Limb (tissue), 2 donors: ENCODE measurements around the gene PSMA7.

Source experiments
- DNase-seq, 2 donors: peaks; one replicate each; pipeline ENCODE4 v3.0.0-alpha.2; 2016; ENCODE audit errors: extremely low spot score in 2 of 2

The PSMA7 gene

DNA sequence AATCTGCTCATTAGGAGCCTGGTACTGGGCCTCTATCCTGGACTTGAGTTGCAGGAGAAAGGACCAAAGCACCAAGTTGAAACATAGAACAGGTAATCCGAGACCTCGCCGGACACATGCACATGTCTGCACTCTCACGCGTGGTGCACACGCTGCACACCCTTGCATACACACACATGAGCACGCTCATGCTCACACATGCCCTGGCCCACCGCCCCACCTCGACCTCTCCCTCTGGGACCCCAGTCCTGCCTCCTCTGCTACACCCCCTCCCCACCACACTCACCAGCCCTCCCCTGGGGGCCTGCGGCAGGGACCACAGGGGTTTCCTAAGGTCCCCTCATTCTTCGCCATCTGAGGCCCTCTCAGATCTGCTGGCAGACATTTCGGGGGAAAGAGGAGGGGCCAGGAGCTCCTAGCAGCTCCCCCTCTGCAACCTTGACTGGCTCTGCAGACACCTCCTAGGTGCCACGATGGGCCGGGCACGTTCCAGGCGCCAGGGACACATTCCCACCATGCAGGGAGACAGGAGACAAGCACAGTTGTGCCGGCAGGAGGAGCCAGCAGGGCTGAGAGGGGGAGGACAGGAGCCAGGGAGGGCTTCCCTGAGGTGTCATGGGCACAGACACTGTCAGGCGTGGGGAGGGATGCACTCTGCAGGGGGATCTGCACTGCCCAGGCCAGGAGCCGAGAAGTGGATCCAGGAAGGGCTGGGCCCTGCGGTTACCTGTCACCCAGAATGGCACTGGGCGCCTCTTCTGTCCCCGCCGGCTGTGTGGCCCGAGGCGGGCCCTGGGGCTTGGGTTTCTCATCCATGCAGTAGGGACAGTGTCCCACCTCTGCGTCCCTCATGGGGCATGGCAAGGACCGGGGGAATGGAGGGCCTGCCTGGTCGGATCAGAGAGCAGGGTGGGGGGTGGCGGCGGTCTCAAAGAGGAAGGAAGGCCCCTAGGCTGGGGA, 46.5 kb downstream of the PSMA7 start:
- DNase-seq: no peak

DNA sequence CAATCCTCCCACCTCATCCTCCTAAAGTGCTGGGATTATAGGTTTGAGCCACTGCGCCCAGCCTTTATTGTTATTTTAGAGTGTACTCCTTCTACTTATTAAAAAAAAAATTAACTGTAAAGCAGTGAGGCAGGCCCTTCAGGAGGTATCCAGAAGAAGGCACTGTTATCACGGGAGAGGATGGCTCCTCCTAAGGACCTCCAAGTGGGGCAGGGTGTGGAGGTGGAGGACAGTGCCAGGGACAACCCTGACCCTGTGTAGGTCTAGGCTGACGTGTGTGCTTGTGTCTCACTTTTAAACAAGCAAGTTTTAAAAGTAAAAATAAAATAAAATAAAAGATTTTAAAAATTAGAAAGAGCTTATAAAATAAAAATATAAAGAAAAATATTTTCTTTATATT, 53.8 kb downstream of the PSMA7 start:
- DNase-seq: no peak

DNA sequence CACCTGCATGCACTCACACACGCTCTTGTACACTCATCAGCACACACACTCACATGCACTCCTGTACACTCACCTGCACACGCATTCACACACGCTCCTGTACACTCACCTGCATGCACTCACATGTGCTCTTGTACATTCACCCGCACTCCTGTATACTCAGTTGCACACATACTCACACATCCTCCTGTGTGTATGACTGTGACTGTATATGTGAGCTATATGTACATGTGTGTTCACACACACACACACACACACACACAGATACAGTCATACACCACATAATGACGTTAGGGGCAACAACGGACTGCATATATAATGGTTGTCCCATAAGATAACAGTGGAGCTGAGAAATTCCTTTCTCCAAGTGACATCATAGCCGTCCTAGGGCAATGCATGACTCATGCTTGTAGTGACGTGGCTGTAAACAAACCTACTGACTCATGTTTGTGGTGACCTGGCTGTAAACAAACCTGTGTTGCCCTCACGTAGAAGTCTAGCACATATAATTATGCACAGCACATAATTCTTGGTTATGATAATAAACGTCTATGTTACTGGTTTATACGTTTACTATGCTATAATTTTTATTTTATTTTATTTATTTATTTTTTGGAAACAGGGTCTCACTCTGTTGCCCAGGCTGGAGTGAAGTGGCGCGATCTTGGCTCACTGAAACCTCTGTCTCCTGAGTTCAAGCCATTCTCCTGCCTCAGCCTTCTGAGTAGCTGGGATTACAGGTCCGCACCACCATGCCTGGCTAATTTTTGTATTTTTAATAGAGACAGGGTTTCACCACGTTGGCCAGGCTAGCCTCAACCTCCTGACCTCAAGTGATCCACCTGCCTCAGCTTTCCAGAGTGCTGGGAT, 54.7 kb downstream of the PSMA7 start:
- DNase-seq: no peak

DNA sequence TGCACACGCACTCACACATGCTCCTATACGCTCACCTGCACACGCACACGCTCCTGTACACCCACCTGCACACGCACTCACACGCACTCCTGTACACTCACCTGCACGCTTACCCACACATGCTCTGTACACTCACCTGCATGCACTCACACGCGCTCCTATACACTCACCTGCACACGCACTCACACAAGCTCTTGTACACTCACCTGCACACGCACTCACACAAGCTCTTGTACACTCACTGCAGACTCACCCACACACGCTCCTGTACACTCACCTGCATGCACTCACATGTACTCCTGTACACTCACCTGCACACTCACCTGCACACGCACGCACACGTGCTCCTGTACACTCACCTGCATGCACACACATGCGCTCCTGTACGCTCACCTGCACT, 55.6 kb downstream of the PSMA7 start:
- DNase-seq: no peak

DNA sequence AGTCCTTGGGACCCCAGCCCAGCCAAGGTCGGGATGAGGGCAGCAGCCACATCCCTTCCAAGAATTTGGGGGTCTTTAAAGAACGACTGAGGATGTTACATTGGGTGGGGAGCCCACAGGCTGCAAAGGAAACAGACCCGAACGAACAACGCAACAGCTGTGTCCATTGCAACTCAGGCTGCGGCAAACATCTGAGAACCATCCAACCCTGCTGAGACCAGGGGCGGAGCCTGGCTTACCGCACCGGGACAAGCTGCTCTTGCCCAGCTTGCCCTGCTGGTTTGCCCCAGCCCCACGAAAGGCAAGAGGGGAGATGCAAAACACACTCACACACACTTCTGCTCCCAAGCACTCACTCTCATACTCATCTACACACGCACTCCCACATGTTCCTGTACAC, 56.0 kb downstream of the PSMA7 start:
- DNase-seq: no peak
